Measurements from ENCODE around the gene UBE4B. TPM values are rescaled to one million over a fixed set of nuclear protein-coding genes. Genes with fewer than 3 reads are reported as not detected.

The UBE4B gene
- total and polyA plus RNA-seq, 9 of the 15 experiments (the other 6 are each of a cell fraction or from before 2014, with no cell fraction given), result 11.7 to 73.7 (median 40.1) TPM

DNA sequence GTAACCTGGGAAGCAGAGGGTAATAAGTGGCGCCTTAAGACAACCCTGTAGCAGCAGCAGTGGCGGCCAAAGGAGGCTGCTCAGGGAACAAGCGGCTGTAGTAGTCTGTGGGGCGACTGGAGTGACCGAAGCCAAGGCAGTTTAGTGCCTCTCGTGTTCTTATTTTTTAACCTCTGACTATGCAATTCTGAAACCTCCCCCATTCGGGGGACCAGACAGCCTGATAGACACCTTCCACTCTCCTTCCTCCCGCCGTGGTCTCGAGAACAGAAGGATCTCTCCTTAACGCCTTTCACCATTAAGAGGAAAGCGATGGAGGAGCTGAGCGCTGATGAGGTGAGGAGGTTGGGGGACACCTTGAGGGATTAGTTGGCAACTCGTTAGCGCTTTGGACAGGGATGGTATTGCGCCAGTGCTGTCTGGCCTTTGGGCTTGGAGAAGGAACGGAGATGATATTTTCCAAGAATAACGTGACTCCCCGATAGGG, 644 bp downstream of the UBE4B start (continued):
- TF ChIP-seq ZEB2 (IDR thresholded peaks at IDR 0.05), result 0 out of 2 replicates have a peak, but pooled peaks have one; percentile 27

GRCh38 chr1:10042746-10043145, 10.0 kb downstream of the UBE4B start:
- peaks cover 66% of the 10 kb centered on the region for H3K36me3 ChIP-seq (ENCODE audit: control insufficient read depth, insufficient read depth, low read length)
- no peaks in the 10 kb centered on the region for H3K9me3 ChIP-seq (replicated peaks; ENCODE audit: control insufficient read depth, insufficient read depth, low read depth, low read length)
- intact Hi-C loops (cut with micrococcal nuclease), result no loop called here
- peaks cover 84% of the 10 kb centered on the region for H3K79me2 ChIP-seq (ENCODE audit: control insufficient read depth, insufficient read depth, low read length)
- H4K20me1 ChIP-seq (replicated peaks; ENCODE audit: control insufficient read depth, insufficient read depth, low read length), result peaks cover 21% of the 10 kb centered on the region
- TF ChIP-seq, protein P1, sequence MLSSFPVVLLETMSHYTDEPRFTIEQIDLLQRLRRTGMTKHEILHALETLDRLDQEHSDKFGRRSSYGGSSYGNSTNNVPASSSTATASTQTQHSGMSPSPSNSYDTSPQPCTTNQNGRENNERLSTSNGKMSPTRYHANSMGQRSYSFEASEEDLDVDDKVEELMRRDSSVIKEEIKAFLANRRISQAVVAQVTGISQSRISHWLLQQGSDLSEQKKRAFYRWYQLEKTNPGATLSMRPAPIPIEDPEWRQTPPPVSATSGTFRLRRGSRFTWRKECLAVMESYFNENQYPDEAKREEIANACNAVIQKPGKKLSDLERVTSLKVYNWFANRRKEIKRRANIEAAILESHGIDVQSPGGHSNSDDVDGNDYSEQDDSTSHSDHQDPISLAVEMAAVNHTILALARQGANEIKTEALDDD (IDR thresholded peaks at IDR 0.05), result no peak
- TF ChIP-seq RHOXF2B (CRISPR knock-in tag; conservative IDR thresholded peaks at IDR 0.05) (no peak), TEAD4 (IDR thresholded peaks at IDR 0.05; ENCODE audit: low read length) (no peak), TEAD4 (CRISPR knock-in tag; IDR thresholded peaks at IDR 0.05; ENCODE audit: borderline replicate concordance) (no peak), ZNF324 (CRISPR knock-in tag; IDR thresholded peaks at IDR 0.05) (no peak), CC2D1A (IDR thresholded peaks at IDR 0.05) (no peak), ZKSCAN8 (CRISPR knock-in tag; IDR thresholded peaks at IDR 0.05) (no peak)
- TF ChIP-seq, protein P2, sequence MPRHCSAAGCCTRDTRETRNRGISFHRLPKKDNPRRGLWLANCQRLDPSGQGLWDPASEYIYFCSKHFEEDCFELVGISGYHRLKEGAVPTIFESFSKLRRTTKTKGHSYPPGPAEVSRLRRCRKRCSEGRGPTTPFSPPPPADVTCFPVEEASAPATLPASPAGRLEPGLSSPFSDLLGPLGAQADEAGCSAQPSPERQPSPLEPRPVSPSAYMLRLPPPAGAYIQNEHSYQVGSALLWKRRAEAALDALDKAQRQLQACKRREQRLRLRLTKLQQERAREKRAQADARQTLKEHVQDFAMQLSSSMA (CRISPR knock-in tag; IDR thresholded peaks at IDR 0.05), result no peak
- in situ Hi-C loops (cut with MboI), result no loop called here
- H3K27me3 ChIP-seq (ENCODE audit: control insufficient read depth in 2 of 2, insufficient read depth in 2 of 2, low read length in 2 of 2), result no peaks in the 10 kb centered on the region
- BruUV-seq (replicated peaks), result no TSS peak
- ChIA-PET CTCF (ENCODE audit: low intra/inter-chr PET ratio) (no interaction called here), POLR2A (interaction anchor here (0.6 to 1.2 kb wide), 5 partner anchors 7 to 177 kb away, joined by 3 to 6 read pairs (median 4); no protein-coding TSS in a partner anchor)
- ATAC-seq (no peak), DNase-seq (ENCODE audit: extremely low read depth in 1 of 4, low spot score in 3 of 4) (no peak), FAIRE-seq (no peak)
- peaks cover 7% of the 10 kb centered on the region for H3K9me1 ChIP-seq (ENCODE audit: control insufficient read depth, insufficient read depth, low read length)
- H3K4me3 ChIP-seq, result no peak overlapping the region
- WGBS (ENCODE audit: insufficient coverage, low coverage, missing lambda C conversion rate), result 99% methylated on average over 4 of the region's 4 CpGs
- no peak overlapping the region for H3K27ac ChIP-seq (ENCODE audit: extremely low read depth, low read depth, low read length)
- peaks cover 10 to 23% of the 10 kb centered on the region in 2 experiments; a peak in 4 of 5 replicates for H3K4me1 ChIP-seq (replicated peaks in 1 of 2; ENCODE audit: control insufficient read depth in 2 of 2, insufficient read depth in 2 of 2, low read length in 2 of 2)
- H3K4me2 ChIP-seq (ENCODE audit: insufficient read depth, low read length), result no peak overlapping the region
- no peak overlapping the region for H2AFZ ChIP-seq (ENCODE audit: low read depth, low read length)
- no peak overlapping the region for H3K9ac ChIP-seq (ENCODE audit: insufficient read depth in 1 of 2, low read depth in 2 of 2, low read length in 2 of 2)

Measured in K562 (cell line).